AML-193 (cell line): ENCODE measurements around the gene WDR47.
"Not testable (repeated sequence)": the region's sequence is repeated elsewhere in the genome, so short reads cannot be mapped to it uniquely, and the experiment has no call there.

Experiments used
- DNase-seq, 2 experiments: peaks; one replicate each; lab custom pipeline; 2025; lab: John Stamatoyannopoulos, UW

WDR47 gene

GRCh38 chr1:109052145-109052544 lies 10.2 kb upstream of the WDR47 start:
- not testable (repeated sequence) for DNase-seq

GRCh38 chr1:109050228-109050995 lies 8.5 kb upstream of the WDR47 start:
- no peak for DNase-seq

GRCh38 chr1:109048335-109048734 lies 6.4 kb upstream of the WDR47 start:
- no peak for DNase-seq

GRCh38 chr1:109047339-109047738 lies 5.4 kb upstream of the WDR47 start:
- no peak for DNase-seq

- no peak for DNase-seq
Measured at GRCh38 chr1:109046671-109047070, 4.8 kb upstream of the WDR47 start.

- DNase-seq: no peak
Measured at GRCh38 chr1:109045595-109045994, 3.7 kb upstream of the WDR47 start.

GRCh38 chr1:109040989-109041620 lies 797 bp downstream of the WDR47 start:
- DNase-seq: no peak

- peak; percentile 25 to 35 for DNase-seq
Measured at GRCh38 chr1:109040627-109040988, 1.3 kb downstream of the WDR47 start.

GRCh38 chr1:109034382-109034781 lies 7.5 kb downstream of the WDR47 start:
- no peak for DNase-seq

GRCh38 chr1:109029493-109029892 lies 12.4 kb downstream of the WDR47 start:
- not testable (repeated sequence) for DNase-seq

GRCh38 chr1:109027841-109028240 lies 14.1 kb downstream of the WDR47 start:
- DNase-seq: peak in 1 of 2 experiments; percentile 25

- DNase-seq: no peak
Measured at GRCh38 chr1:109025694-109026093, 16.2 kb downstream of the WDR47 start.

- no peak for DNase-seq
Measured at GRCh38 chr1:109024646-109025045, 17.3 kb downstream of the WDR47 start.

GRCh38 chr1:109020693-109021257 lies 21.1 kb downstream of the WDR47 start:
- DNase-seq: no peak

GRCh38 chr1:109017719-109018118 lies 24.2 kb downstream of the WDR47 start:
- DNase-seq: not testable (repeated sequence)

- DNase-seq: no peak
Measured at GRCh38 chr1:109017134-109017533, 24.8 kb downstream of the WDR47 start.

- no peak for DNase-seq
Measured at GRCh38 chr1:109011335-109011734, 30.6 kb downstream of the WDR47 start.

GRCh38 chr1:108996622-108997021 lies 45.3 kb downstream of the WDR47 start:
- not testable (repeated sequence) for DNase-seq

GRCh38 chr1:108983114-108983513 lies 58.8 kb downstream of the WDR47 start:
- DNase-seq: no peak

- DNase-seq: no peak
Measured at GRCh38 chr1:108976658-108977057, 65.2 kb downstream of the WDR47 start.

GRCh38 chr1:108972951-108973350 lies 69.0 kb downstream of the WDR47 start:
- DNase-seq: no peak

GRCh38 chr1:108969346-108969745 lies 72.6 kb downstream of the WDR47 start:
- no peak for DNase-seq

- DNase-seq: peak; percentile 85 to 87
Measured at GRCh38 chr1:108963052-108963686, 78.7 kb downstream of the WDR47 start, which contains the start of gene CLCC1. TSS of gene CLCC1 (minus strand) at chr1:108963484. CDS start at chr1:108950437, 13,047 bp downstream.
